Thoracic aorta (tissue), 2 donors: ENCODE results near the gene C4orf50. TPM values are rescaled to one million over a fixed set of nuclear protein-coding genes. Genes with fewer than 3 reads are reported as not detected.
"Not testable (repeated sequence)": the region's sequence is repeated elsewhere in the genome, so short reads cannot be mapped to it uniquely, and the experiment has no call there.

Experiments used
- ATAC-seq: fragments of 150-250 bp; one replicate; pipeline ENCODE4 v1.8.0; 2017; ENCODE audit warnings: low read depth; ENCODE audit not compliant: insufficient number of reproducible peaks, low FRiP score
- DNase-seq: peaks from one replicate; pipeline ENCODE4 v3.0.0-alpha.2; 2020; ENCODE audit warnings: low spot score
- H3K27ac ChIP-seq, 2 donors: fragments of 200-600 bp; sonication (generic); 1 replicate in 1 of 2; 2 replicates in 1 of 2; pipeline ENCODE4 v1.5.1; 2016; ENCODE audit warnings: mild to moderate bottlenecking in 2 of 2, moderate library complexity in 2 of 2
- H3K27me3 ChIP-seq: fragments of 200-600 bp; sonication (generic); replicated peaks from 2 replicates; pipeline ENCODE4 v1.6.0; 2016; ENCODE audit warnings: mild to moderate bottlenecking; ENCODE audit not compliant: insufficient read depth
- H3K36me3 ChIP-seq: fragments of 200-600 bp; sonication (generic); one replicate; pipeline ENCODE4 v1.5.1; 2016
- H3K4me1 ChIP-seq, 2 donors: fragments of 200-600 bp; sonication (generic); 1 replicate in 1 of 2; 2 replicates in 1 of 2; pipeline versions ENCODE4 v1.5.1 to v1.6.0; 2016; ENCODE audit warnings: low read depth in 2 of 2, mild to moderate bottlenecking in 1 of 2; ENCODE audit not compliant: control insufficient read depth in 1 of 2
- H3K4me3 ChIP-seq: fragments of 200-600 bp; sonication (generic); 2 replicates; pipeline ENCODE4 v1.5.1; 2016; ENCODE audit warnings: mild to moderate bottlenecking
- H3K9me3 ChIP-seq: fragments of 200-600 bp; sonication (generic); 2 replicates; pipeline ENCODE4 v1.5.1; 2016
- CTCF ChIP-seq: fragments of 200-600 bp; sonication (generic); IDR thresholded peaks from one replicate; pipeline ENCODE4 v1.5.1; 2019; ENCODE audit warnings: antibody characterized with exemption
- total RNA-seq, 2 donors: library from RNA; depleted of rRNA; stranded (reverse); fragments of >200 nt; gene quantifications; one replicate each; pipeline versions ENCODE4 v1.1.0 to v1.2.3, GENCODE V29; 2016

The C4orf50 gene
- total RNA-seq, 2 donors from 2014 or later, result 0.14 TPM; not detected in 1

- DNase-seq, result no peak
- no peak for TF ChIP-seq CTCF
These were observed 10.1 kb downstream of the C4orf50 start for GRCh38 chr4:6008092-6008551.

GRCh38 chr4:6005175-6005574 is 13.1 kb downstream of the C4orf50 start:
- DNase-seq (no peak), ATAC-seq (no peak)
- H3K36me3 ChIP-seq, result no peaks in the 10 kb centered on the region
- no peak overlapping the region for H3K27ac ChIP-seq
- no peak for TF ChIP-seq CTCF
- no peak overlapping the region for H3K4me3 ChIP-seq
- no peaks in the 10 kb centered on the region for H3K4me1 ChIP-seq
- no peaks in the 10 kb centered on the region for H3K9me3 ChIP-seq
- no peaks in the 10 kb centered on the region for H3K27me3 ChIP-seq

More at GRCh38 chr4:6008092-6008551, 10.1 kb downstream of the C4orf50 start:
- H3K4me1 ChIP-seq, result no peaks in the 10 kb centered on the region
- no peaks in the 10 kb centered on the region for H3K9me3 ChIP-seq
- no peak overlapping the region for H3K27ac ChIP-seq
- no peak for ATAC-seq
- no peaks in the 10 kb centered on the region for H3K27me3 ChIP-seq
- H3K4me3 ChIP-seq, result no peak overlapping the region
- H3K36me3 ChIP-seq, result no peaks in the 10 kb centered on the region

- not testable (repeated sequence) for H3K36me3 ChIP-seq, H3K9me3 ChIP-seq, DNase-seq, H3K27me3 ChIP-seq, ATAC-seq, H3K27ac ChIP-seq, H3K4me3 ChIP-seq, H3K4me1 ChIP-seq
These were observed 14.7 kb downstream of the C4orf50 start for GRCh38 chr4:6003485-6003884.

- Histone ChIP-seq H3K4me3 (no peak overlapping the region), H3K36me3 (no peaks in the 10 kb centered on the region), H3K27me3 (no peaks in the 10 kb centered on the region), H3K9me3 (no peaks in the 10 kb centered on the region), H3K27ac (no peak overlapping the region), H3K4me1 (no peaks in the 10 kb centered on the region)
- DNase-seq, result no peak
- ATAC-seq, result no peak
- TF ChIP-seq CTCF, result no peak
These were observed 15.3 kb downstream of the C4orf50 start for GRCh38 chr4:6002926-6003325.

- no peaks in the 10 kb centered on the region for H3K9me3 ChIP-seq
- H3K36me3 ChIP-seq, result no peaks in the 10 kb centered on the region
- H3K4me1 ChIP-seq, result no peaks in the 10 kb centered on the region
- DNase-seq (no peak), ATAC-seq (no peak)
- no peak overlapping the region for H3K4me3 ChIP-seq
- no peak overlapping the region for H3K27ac ChIP-seq
- TF ChIP-seq CTCF, result no peak
- H3K27me3 ChIP-seq, result no peaks in the 10 kb centered on the region
These were observed 15.8 kb downstream of the C4orf50 start for GRCh38 chr4:6002492-6002833.
